ENCODE measurements around the gene MSRB3.

- TF ChIP-seq ATF2 (IDR thresholded peaks at IDR 0.05; ENCODE audit: low read length) (no peak), ZNF274 (IDR thresholded peaks at IDR 0.05; ENCODE audit: insufficient read depth, insufficient read length) (no peak), NKRF (conservative IDR thresholded peaks at IDR 0.05) (no peak), CEBPB (IDR thresholded peaks at IDR 0.05; ENCODE audit: borderline replicate concordance in 1 of 2, low read depth in 2 of 2, low read length in 2 of 2) (no peak), CTCF (IDR thresholded peaks at IDR 0.05 in 2 of 3, conservative IDR thresholded peaks at IDR 0.05 in 1 of 3; ENCODE audit: control insufficient read depth in 2 of 3, extremely low read depth in 1 of 3, insufficient read depth in 1 of 3, low read depth in 3 of 3, low read length in 3 of 3) (no peak), POLR2A (IDR thresholded peaks at IDR 0.05; ENCODE audit: low read depth, low read length) (no peak), POLR2AphosphoS2 (IDR thresholded peaks at IDR 0.05; ENCODE audit: low read depth, low read length) (no peak), ESRRA (IDR thresholded peaks at IDR 0.05; ENCODE audit: low read length) (no peak)
Measured at GRCh38 chr12:65460063-65460462, 181.6 kb downstream of the MSRB3 start.

Measured in GM12878 (cell line).